ENCODE data around the gene ATXN8OS.
"Not testable (repeated sequence)": the region's sequence is repeated elsewhere in the genome, so short reads cannot be mapped to it uniquely, and the experiment has no call there.

ATXN8OS gene

DNA sequence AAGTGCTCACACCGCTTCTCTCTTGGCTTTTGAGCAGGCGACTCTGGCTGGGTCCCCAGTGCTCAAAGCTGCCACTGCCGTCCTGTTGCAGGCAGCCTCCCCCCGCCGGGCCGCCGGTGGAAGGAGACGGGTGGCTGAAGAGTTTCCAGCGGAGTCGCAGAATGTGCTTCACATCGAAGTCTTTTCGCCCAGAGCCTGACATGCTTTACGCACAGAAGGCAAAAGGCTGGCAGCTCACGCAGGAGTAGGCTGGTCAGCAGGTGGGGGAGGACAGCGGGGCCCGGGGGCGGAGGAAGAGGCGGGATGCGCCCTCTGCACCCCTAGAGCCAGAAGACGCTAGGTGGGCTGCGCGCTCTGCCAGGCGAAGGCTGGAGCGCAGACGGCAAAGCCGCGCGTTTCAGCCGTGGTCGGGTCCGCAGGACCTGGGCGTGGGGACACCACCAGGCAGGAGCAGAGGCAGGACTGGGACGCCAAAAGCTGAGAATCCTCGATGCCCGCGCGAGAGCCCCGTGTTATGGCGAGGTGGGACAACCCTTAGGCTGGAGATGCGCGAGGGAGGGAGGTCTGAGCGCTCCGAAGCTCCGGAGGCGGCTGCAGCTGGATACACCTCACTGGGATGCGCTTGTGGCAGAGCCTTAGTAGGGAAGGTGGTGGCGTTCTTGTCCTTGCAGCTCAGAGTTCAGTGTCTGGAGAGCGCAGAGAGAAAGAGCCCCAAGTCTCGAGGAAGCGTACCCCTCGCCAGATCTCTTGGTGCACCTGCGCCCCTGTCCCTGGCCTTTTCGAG lies at the start of gene ATXN8OS:
Gene ATXN8OS (plus strand): TSS at position 329 of the 784 bp plus-strand sequence.
- no peak for DNase-seq

DNA sequence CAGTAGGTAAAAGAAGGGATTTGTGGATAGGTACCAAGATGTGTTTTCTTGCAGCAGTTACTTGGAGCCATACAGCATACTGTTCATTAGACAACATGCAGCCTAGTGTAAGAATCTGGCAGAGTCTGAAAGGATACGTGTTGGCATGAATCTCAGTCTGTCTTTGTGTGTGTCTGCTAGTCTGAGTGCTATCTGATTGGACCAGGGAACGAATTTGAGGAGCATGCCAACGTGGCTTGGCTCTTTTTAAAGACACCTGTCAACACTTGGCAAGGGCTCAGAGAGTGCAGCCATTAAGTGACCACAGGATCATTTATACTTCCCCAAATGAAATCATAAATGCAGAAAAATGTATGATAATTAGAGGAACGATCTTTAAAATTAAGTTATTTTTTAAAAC lies 27.6 kb upstream of the ATXN8OS start:
- DNase-seq, result no peak

DNA sequence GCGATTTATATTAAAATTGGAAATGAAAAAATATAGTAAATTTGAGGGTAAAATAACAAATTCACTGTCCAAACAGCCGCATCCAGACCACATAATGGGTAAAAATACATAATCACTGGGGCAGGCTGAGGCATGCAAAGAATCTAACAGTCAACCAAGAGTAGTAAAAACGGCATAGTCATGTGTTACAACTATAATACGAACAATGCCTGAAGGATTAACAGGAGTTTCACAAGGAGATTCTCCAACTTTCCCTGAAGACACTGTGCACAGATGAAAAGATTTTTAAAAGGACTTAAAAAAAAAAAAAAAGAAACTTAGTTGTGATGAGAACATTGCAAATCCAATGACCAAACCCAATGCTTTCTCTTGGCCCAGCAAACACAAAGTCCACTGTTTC lies 20.4 kb upstream of the ATXN8OS start:
- DNase-seq, result no peak

DNA sequence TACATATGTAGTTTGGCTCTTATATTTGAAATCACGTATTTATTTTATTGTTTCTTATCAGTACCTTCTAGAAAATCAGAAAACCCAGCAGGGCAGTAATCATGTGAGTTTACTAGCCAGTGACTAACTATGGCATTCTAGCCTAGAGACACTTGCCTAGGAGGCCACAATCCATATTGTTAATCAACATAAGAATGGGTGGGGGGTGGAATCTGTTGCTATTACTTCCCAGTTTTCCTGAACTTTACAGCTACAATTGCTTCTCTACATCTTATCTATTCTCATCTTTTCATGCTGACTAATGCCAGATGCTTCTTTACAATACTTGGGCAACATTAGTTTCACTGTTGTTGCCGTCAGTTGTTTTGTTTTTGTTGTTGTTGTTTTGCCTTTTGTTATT lies 18.7 kb upstream of the ATXN8OS start:
- DNase-seq, result no peak

DNA sequence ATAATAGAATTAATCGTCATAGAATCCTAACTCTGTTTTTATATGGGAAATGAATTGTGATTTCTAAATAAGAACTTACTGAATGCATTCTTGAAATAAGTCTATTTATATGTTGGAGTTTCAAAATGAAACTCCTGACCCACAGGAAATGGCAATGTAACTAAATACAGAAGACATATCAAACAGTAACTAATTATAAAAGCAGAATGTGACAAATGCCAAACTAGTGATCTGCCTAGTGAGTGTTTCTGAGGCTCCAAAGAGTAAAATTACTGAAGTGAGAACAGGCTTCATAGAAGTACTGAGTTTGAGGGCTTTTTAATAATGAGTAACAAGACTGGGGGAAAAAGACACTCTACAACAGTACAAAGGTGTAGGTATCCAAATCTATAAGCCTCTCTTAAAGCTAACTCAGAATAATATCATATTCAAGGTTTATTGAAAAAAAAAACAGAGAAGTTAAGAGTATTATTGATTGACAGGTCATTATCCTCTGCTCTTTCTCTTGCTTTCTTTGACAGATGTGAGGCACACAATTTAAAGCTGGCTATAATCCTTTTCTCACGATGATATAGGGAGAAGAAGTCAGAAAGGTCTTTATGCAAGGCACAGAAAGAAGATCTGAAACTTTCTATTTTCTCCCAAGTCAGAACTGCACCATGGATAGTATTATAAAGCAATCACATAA lies 17.4 kb upstream of the ATXN8OS start:
- DNase-seq, result no peak

DNA sequence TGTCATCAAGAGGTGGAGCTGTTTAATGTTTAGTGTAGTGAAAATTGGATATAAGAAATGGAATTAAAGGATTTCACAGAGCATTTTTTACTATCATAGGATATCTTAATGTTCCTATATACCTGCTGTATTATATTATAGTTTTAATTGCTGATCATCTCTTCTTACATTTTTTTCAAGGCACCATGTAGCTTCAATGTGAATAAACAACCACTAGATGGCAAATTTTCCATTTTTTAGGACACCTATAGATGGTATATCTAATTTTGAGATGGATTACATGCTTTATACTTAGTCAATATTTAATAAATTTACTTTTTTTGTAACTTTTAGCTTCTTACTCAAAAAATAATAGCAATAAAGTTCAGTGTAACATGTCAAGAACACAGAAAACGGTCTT lies 9.0 kb upstream of the ATXN8OS start:
- DNase-seq, result no peak

DNA sequence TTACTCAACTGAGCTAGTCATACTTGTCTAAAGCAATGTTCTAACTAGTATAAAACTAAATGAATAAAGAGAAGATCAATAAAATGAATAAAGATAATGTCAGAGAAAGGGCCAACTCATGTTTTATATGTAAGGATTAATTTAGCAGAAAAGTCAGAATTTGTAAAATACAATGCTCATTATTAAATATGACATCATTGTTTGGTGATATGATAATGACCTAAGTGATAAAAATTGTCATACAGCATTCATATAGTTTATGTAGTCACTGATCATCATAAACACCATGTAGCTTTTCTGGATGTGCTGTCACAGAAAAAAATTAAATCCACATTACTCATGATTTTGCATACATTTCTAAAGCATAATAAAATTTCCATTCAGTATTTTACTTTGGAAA lies 3.1 kb upstream of the ATXN8OS start:
- DNase-seq, result no peak

DNA sequence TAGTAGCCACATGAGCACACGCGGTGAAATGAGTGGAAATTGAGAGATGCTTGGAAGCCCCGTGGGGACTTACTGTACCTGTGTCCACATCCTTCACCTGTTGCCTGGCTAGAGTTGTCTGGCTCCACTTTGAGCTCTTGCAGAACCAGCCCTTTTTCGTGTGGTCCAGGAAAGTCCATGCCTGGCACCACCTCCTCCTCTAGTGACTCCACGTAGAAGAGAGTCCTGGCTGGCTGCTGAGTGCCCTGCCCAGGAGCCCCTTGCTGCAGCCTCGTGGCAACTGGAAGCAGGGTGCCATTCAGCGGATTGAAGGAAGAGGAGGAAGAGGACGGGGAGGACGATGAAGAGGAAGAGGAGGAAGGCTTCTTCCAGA lies 515 bp upstream of the ATXN8OS start:
- DNase-seq, result no peak

DNA sequence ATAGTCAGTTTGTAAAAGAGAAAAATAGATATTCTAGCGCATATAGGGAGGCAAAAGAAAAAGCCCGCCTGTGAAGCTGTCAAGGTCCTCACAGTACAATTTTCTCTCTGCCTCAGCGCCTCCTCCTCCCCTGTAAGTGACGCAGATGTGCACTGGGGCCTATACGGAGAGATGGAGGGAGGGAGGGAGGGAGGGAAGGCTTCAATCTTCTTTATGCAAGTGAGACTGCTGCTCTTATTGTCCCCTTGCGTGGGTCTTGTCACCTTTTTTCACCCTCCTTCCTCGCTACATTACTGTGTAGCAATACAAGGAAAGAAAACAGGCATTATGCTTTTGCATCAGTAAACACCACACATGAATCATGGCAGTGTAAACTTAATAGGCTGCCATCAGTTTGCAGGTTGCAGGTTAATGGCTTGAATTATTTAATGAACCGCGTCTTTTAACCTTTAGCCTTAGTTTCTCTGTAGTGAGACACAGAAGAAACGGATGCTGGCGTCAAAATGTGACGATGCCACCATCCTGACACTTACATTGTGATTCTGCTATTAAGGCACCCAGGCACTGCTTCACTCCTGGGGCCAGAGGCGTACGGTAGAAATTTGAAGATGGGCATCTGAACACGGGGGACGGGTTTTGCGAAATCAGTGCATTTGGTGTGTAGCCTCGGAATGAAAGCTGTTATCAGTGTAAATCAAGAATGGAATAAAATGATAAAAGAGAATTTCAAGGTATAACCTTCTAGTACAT lies 905 bp downstream of the ATXN8OS start, which contains the start of gene KLHL1:
Gene KLHL1 (minus strand): TSS at position 97 of the 750 bp plus-strand sequence. CDS start 753 bp downstream, outside the sequence.
- DNase-seq, result no peak

DNA sequence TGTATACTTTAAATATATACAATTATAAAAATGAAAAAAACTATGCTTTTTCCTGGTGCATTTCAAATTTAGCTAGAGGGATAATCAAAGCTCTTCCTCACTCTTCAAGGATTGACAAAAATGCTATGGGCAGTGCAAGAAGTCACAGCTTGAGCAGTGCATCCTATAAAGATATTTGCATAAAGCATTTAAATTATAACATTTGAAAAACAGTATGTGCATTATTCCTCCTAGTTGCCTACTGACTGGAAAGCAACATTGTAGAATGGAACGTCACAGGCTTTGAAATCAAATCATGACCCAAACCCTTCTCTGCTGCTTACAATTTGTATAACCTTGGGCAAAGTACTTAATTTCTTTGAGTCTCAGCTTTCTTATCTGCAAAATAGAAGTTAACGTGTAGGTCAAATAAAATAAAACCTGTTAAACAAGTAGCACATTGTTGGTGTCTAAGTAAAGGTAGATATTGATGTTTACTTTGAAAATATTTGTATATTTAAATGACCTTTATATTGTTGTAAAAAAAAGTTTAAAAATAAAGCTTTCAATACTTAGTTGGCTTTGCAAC lies 9.8 kb downstream of the ATXN8OS start:
- DNase-seq, result no peak

DNA sequence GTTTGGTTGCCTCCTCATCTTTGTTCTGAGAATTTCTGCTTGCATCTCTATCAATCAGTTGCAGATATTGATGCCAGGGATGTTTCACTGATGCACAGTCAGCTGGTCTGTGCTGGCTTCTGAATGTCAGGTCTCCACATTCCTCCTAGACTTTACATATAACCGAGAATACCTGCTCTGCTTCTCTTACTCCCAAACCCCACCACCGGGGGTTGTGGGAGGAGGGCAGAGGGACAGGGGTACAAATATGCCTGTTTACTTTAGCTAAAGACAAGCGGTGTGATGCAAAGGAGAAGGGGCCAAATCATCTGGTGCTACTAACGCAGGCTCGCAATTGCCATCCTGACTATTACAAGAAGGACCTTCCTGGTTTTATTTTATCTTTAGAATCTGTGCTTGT lies 18.1 kb downstream of the ATXN8OS start:
- no peak for DNase-seq

DNA sequence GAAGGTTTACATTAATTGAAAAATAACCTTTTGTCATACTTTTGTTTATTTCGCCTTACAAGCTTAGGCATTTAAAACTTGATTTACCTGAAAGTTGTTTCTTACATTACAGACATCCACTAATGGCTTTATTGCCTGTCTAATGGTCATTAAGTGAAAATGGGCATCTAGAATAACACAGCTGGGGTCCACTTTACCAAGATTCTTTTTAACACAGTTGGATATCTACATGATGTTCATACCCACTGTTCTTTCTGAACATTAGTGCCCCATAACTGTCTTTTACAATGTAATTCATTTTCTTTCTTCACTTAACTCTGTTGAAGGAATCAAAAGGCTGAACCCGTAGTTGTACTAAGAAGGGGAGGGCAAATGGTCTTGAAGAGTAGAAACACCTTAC lies 20.5 kb downstream of the ATXN8OS start:
- no peak for DNase-seq

DNA sequence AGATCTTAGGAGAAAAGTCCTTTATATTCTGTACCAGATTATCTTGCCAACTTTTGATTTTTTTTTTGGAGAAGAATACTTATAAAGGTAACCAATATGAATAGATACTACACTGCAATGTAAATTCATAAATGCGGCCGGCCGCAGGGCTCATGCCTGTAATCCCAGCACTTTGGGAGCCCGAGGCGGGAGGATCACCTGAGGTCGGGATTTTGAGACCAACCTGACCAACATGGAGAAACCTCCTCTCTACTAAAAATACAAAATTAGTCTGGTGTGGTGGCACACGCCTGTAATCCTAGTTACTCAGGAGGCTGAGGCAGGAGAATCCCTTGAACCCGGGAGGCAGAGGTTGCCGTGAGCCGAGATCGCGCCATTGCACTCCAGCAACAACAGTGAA lies 35.0 kb downstream of the ATXN8OS start:
- not testable (repeated sequence) for DNase-seq

DNA sequence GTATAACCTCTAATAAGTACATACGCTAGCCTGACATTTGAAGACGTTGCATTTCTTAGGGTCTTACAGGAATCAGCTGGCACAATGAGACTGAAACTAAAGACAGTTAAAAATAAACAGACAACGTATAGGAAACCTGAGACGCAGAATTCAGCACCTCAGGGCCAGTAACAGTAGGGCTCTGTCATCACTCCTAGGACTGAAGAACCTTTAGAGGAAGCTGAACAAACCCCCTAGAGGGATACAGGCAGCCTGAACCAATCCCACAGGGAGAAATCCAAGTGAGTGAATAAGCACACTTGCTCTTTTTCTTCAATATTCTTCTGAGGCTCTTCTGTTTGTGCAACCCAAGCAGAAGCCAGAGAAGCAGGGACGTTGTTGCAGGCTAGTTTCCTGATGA lies 54.5 kb downstream of the ATXN8OS start:
- DNase-seq, result no peak

DNA sequence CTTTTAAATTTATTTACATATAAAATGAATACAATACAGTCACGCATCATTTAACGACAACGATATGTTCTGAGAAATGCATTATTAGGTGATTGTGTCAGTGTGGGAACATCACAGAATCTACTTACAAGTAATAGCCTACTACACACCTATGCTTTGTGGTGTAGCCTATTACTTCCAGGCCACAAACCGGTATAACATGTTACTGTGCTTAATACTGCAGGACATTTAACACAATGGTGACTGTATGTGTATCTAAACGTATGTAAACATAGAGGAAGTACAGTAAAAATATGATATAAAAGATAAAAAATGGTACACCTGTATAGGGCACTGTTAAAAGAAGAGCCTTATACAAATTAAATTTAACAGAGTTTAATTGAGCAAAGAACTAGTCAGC lies 63.1 kb downstream of the ATXN8OS start:
- DNase-seq, result no peak

DNA sequence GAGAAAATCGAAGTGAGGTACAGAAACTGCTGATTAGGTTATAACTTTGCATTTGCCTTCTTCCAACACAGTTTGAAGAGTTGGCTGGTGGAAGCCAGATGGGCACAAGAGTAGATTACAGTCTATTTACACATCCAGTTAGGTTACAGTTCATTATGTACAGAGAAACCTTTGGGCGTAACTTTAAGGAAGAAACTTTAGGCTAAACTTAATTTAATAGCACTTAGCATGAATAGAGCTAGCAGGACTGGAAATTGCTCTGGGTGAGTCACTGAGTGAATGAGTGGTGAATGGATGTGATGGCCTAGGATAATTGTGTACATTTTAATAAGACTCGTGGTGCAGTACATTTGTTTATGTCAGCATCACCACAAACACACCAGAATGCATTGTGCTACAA lies 63.5 kb downstream of the ATXN8OS start:
- no peak for DNase-seq

DNA sequence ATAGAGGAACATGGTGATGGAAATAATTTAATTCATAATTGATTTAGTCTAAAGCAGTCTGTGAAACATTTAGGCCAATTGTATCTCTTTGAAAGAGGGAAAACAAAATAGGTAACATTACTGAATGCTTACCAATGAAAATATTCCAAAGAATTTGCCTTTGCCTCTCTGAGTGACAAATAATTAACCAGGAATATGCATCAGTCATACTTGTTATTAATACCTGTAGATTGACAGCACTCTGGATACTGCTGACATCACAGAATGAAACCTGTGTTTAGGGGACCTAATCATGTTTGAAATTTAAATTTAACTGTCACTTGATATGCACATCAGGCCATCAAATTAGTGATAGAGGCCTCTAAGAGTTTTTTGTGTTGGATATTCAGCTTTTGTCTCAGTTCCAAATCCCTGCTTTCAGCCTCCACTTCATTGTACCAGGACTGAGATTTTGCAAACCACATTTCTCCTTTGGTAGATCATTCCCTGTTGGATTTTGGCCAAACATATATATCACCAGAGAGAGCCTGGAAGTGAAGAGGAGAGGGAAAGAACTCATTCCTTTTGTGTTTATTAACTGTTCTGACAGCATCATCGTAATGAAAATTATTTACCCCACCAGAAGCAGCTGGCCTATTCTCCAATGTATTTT lies 65.4 kb downstream of the ATXN8OS start:
- DNase-seq, result no peak

DNA sequence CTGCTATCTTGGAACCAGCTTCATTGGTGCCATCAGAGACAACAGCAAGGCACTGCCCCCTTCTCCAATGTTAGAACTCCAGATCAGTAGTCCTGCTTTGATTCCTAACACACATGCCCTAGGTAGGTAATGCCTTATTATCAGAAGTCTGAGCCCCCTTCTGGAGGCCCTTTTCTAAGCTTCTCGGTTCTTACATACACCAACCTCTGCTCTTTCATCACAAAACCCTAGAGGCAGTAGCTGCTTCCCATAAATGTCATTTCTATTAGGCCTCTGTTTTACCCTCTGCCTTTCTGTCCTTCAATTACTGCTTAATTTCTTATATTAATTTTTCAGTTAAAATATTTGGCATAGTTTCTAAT lies 66.0 kb downstream of the ATXN8OS start:
- no peak for DNase-seq

DNA sequence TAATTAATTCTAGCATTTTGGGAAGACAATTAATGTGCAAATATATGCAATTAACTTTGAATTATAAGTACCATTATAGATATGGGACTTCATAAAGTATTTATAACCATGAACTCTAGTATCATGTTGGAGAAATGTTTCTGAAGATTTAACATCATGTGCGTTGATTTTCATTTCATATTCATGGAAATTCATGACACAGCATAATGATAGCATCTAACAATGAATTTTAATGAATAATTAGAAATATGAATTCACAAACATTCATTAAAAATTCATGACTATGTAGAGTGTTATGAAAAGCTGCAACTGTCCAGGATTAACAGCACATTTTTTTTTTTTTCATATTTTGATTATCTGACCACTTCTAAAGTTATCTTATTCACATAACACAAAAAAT lies 70.7 kb downstream of the ATXN8OS start:
- no peak for DNase-seq

Data from activated T-cell treated with anti-CD3 and anti-CD28 coated beads for 4 hours (primary cell).